Smooth muscle cell (in vitro differentiated cells): ENCODE measurements around the gene MAPK8IP3. TPM values are rescaled to one million over a fixed set of nuclear protein-coding genes. Genes with fewer than 3 reads are reported as not detected.
A peak's percentile ranks its signal among the peaks of the same experiment; 100 is the strongest.

Experiments
- DNase-seq: peaks from one replicate; lab custom pipeline; 2025; ENCODE audit not compliant: unreplicated experiment; lab: John Stamatoyannopoulos, UW
- H2AFZ ChIP-seq: fragments of 200-600 bp; sonication (generic); 2 replicates; pipeline ENCODE4 v1.6.0; 2016; ENCODE audit warnings: antibody characterized with exemption, low read depth, mild to moderate bottlenecking
- H3F3A ChIP-seq: fragments of 200-600 bp; sonication (generic); 2 replicates; pipeline ENCODE4 v1.6.0; 2017; ENCODE audit warnings: antibody characterized with exemption, low read depth
- H3K27ac ChIP-seq: fragments of 200-600 bp; sonication (generic); 2 replicates; pipeline ENCODE4 v1.5.1; 2016; ENCODE audit warnings: low read depth, mild to moderate bottlenecking
- H3K27me3 ChIP-seq: fragments of 200-600 bp; sonication (generic); 2 replicates; pipeline ENCODE4 v1.6.1; 2016; ENCODE audit warnings: low read depth, mild to moderate bottlenecking
- H3K36me3 ChIP-seq: fragments of 200-600 bp; sonication (generic); 2 replicates; pipeline ENCODE4 v1.5.1; 2016; ENCODE audit warnings: low read depth
- H3K4me1 ChIP-seq: fragments of 200-600 bp; sonication (generic); 2 replicates; pipeline ENCODE4 v1.5.1; 2016; ENCODE audit warnings: low read depth
- H3K4me2 ChIP-seq: fragments of 200-600 bp; sonication (generic); 2 replicates; pipeline ENCODE4 v1.6.0; 2016; ENCODE audit warnings: mild to moderate bottlenecking
- H3K4me3 ChIP-seq: fragments of 200-600 bp; sonication (generic); 2 replicates; pipeline ENCODE4 v1.5.1; 2016; ENCODE audit warnings: mild to moderate bottlenecking
- H3K79me2 ChIP-seq: fragments of 200-600 bp; sonication (generic); 2 replicates; pipeline ENCODE4 v1.6.0; 2016; ENCODE audit warnings: low read depth, mild to moderate bottlenecking
- H3K9ac ChIP-seq: fragments of 200-600 bp; sonication (generic); 2 replicates; pipeline ENCODE4 v1.6.0; 2016; ENCODE audit warnings: low read depth
- H3K9me3 ChIP-seq: fragments of 200-600 bp; sonication (generic); replicated peaks from 2 replicates; pipeline ENCODE4 v1.5.1; 2016; ENCODE audit warnings: low read depth
- H4K20me1 ChIP-seq: fragments of 200-600 bp; sonication (generic); 2 replicates; pipeline ENCODE4 v1.6.0; 2016; ENCODE audit warnings: low read depth
- CTCF ChIP-seq: fragments of 200-600 bp; sonication (generic); IDR thresholded peaks from 2 replicates; pipeline ENCODE4 v1.5.1; 2017; ENCODE audit warnings: borderline replicate concordance, mild to moderate bottlenecking, antibody characterized with exemption; ENCODE audit not compliant: insufficient read depth, poor library complexity, severe bottlenecking
- WGBS: methylation state at CpG from one replicate; pipeline ENCODE4 v1.1.7; 2016; ENCODE audit warnings: low lambda C conversion rate; 5-methylcytosine and 5-hydroxymethylcytosine counted together
- polyA plus RNA-seq: library from polyadenylated mRNA; unstranded; fragments of >200 nt; fragmentation: Nextera tagmentation; extraction: Ambion mirVana; gene quantifications from 2 replicates; pipeline ENCODE4 v1.2.1, GENCODE V29; 2016
- total RNA-seq: library from RNA; depleted of rRNA; stranded (reverse); fragments of >200 nt; gene quantifications from 2 replicates; pipeline ENCODE4 v1.2.3, GENCODE V29; 2014

MAPK8IP3 gene
- total and polyA plus RNA-seq, 2 experiments from 2014 or later = 43.6 to 47.8 TPM

GRCh38 chr16:1677339-1677738 lies 28.7 kb upstream of the MAPK8IP3 start:
- peak overlapping the region; percentile 92 for H3K4me2 ChIP-seq
- peaks cover 36% of the 10 kb centered on the region for H4K20me1 ChIP-seq
- H3K27me3 ChIP-seq = no peaks in the 10 kb centered on the region
- no peak for TF ChIP-seq CTCF
- H3K4me3 ChIP-seq = peak overlapping the region; percentile 82
- H2AFZ ChIP-seq = no peak overlapping the region
- no peaks in the 10 kb centered on the region for H3K9me3 ChIP-seq
- H3F3A ChIP-seq = no peaks in the 10 kb centered on the region
- no peaks in the 10 kb centered on the region for H3K36me3 ChIP-seq
- H3K27ac ChIP-seq = no peak overlapping the region
- H3K79me2 ChIP-seq = peaks cover 41% of the 10 kb centered on the region
- H3K9ac ChIP-seq = no peak overlapping the region
- H3K4me1 ChIP-seq = peaks cover 13% of the 10 kb centered on the region
- no peak for DNase-seq
- WGBS = 92% methylated on average over 18 of the region's 18 CpGs

GRCh38 chr16:1677942-1678499 lies 28.0 kb upstream of the MAPK8IP3 start, which contains the start of gene JPT2:
TSS of gene JPT2 (plus strand) at chr16:1678279. CDS start at chr16:1678313, 34 bp downstream.
- Histone ChIP-seq H3K4me2 (peak within 1 kb of the TSS; percentile 92), H4K20me1 (peaks cover 42% of the 10 kb centered on the region), H3K4me1 (peaks cover 13% of the 10 kb centered on the region), H3F3A (no peaks in the 10 kb centered on the region), H3K27me3 (no peaks in the 10 kb centered on the region), H2AFZ (peak within 1 kb of the TSS; percentile 20), H3K79me2 (peaks cover 48% of the 10 kb centered on the region), H3K9ac (peak within 1 kb of the TSS; percentile 81), H3K9me3 (no peaks in the 10 kb centered on the region), H3K27ac (peak within 1 kb of the TSS; percentile 62), H3K4me3 (peak within 1 kb of the TSS; percentile 82), H3K36me3 (no peaks in the 10 kb centered on the region)
- peak; percentile 75 for DNase-seq
- under 1% methylated on average over 23 of the region's 79 CpGs for WGBS
- no peak for TF ChIP-seq CTCF

GRCh38 chr16:1678500-1679098 lies 27.4 kb upstream of the MAPK8IP3 start:
- Histone ChIP-seq H3K27me3 (no peaks in the 10 kb centered on the region), H3K4me2 (peak overlapping the region; percentile 92), H4K20me1 (peaks cover 46% of the 10 kb centered on the region), H3K9ac (peak overlapping the region; percentile 81), H3K27ac (peak overlapping the region; percentile 62), H3K9me3 (no peaks in the 10 kb centered on the region), H3K4me1 (peaks cover 13% of the 10 kb centered on the region), H3K79me2 (peaks cover 54% of the 10 kb centered on the region), H3K4me3 (peak overlapping the region; percentile 82), H2AFZ (peak overlapping the region; percentile 20), H3K36me3 (no peaks in the 10 kb centered on the region), H3F3A (no peaks in the 10 kb centered on the region)
- TF ChIP-seq CTCF = no peak
- peak; percentile 51 for DNase-seq
- 0% methylated on average over 27 of the region's 45 CpGs for WGBS
